ENCODE results near the gene ANKRD44. TPM values are rescaled to one million over a fixed set of nuclear protein-coding genes. Genes with fewer than 3 reads are reported as not detected.

Gene ANKRD44
- total RNA-seq, 4 donors from 2014 or later = 9.1 to 20.8 (median 14.9) TPM

GRCh38 chr2:196957442-196957841 lies 353.1 kb downstream of the ANKRD44 start:
- TF ChIP-seq POLR2A (IDR thresholded peaks at IDR 0.05) = no peak
- TF ChIP-seq, protein P1, sequence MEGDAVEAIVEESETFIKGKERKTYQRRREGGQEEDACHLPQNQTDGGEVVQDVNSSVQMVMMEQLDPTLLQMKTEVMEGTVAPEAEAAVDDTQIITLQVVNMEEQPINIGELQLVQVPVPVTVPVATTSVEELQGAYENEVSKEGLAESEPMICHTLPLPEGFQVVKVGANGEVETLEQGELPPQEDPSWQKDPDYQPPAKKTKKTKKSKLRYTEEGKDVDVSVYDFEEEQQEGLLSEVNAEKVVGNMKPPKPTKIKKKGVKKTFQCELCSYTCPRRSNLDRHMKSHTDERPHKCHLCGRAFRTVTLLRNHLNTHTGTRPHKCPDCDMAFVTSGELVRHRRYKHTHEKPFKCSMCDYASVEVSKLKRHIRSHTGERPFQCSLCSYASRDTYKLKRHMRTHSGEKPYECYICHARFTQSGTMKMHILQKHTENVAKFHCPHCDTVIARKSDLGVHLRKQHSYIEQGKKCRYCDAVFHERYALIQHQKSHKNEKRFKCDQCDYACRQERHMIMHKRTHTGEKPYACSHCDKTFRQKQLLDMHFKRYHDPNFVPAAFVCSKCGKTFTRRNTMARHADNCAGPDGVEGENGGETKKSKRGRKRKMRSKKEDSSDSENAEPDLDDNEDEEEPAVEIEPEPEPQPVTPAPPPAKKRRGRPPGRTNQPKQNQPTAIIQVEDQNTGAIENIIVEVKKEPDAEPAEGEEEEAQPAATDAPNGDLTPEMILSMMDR (IDR thresholded peaks at IDR 0.05) = no peak
- WGBS, 2 donors = 88 to 94% methylated on average over 5 of the region's 5 CpGs
- H3K4me3 ChIP-seq (ENCODE audit: low read depth, poor library complexity, severe bottlenecking) = no peak overlapping the region
- no peak for DNase-seq (ENCODE audit: low spot score in 2 of 2)
- intact Hi-C loops (cut with DNase I; ENCODE audit: low total_unique reads) = no loop called here

DNA sequence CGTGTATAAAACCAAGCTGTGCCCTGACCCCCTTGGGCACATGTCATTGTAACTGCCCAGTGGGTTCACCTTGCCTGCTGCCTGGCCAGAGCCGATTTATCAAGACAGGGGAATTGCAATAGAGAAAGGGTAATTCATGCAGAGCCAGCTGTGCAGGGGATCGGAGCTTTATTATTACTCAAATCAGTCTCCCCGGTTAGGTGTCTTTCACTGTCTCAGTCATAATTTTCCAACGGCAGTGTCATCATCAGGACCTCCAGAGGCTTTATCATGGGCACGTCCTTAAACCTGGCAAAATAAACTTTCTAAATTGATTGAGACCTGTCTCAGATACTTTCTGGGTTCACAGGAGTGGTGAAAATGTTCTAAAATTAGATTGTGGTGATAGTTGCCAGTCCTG lies 354.5 kb downstream of the ANKRD44 start:
- DNase-seq (ENCODE audit: low spot score in 2 of 2) = no peak
- TF ChIP-seq, protein P1 (IDR thresholded peaks at IDR 0.05) = no peak
- no peak for TF ChIP-seq POLR2A (IDR thresholded peaks at IDR 0.05)
- intact Hi-C loops (cut with DNase I; ENCODE audit: low total_unique reads) = no loop called here
- WGBS, 2 donors = 77 to 83% methylated on average over 6 of the region's 6 CpGs
- no peak overlapping the region for H3K4me3 ChIP-seq (ENCODE audit: low read depth, poor library complexity, severe bottlenecking)

GRCh38 chr2:196955036-196955435 lies 355.5 kb downstream of the ANKRD44 start:
- TF ChIP-seq POLR2A (IDR thresholded peaks at IDR 0.05) = no peak
- TF ChIP-seq, protein P1 (IDR thresholded peaks at IDR 0.05) = no peak
- 34 to 45% methylated on average over 3 of the region's 3 CpGs for WGBS, 2 donors
- intact Hi-C loops (cut with DNase I; ENCODE audit: low total_unique reads) = no loop called here
- DNase-seq (ENCODE audit: low spot score in 2 of 2) = no peak
- no peak overlapping the region for H3K4me3 ChIP-seq (ENCODE audit: low read depth, poor library complexity, severe bottlenecking)

DNA sequence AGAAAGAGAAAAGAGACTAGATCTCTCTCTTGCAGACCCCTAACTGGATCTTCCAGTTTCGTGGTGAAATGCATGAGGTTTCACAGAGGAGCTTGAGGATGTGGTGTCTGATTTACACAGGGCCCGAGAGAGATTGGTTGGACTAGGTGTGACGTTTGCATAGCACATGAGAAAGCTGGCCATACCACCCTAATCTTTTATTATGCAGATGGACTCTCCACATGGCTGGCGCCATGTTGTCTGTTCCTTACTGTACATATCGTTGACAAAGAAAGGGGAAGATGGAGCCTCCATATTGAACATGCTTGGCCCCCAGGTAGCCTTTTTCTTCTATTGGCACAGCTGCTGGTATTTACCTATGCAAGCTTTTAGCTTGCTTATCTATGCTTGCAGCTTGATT lies 356.6 kb downstream of the ANKRD44 start:
- DNase-seq (ENCODE audit: low spot score in 2 of 2) = no peak
- TF ChIP-seq, protein P1 (IDR thresholded peaks at IDR 0.05) = no peak
- TF ChIP-seq POLR2A (IDR thresholded peaks at IDR 0.05) = no peak
- WGBS, 2 donors = 89 to 91% methylated on average over 5 of the region's 5 CpGs
- H3K4me3 ChIP-seq (ENCODE audit: low read depth, poor library complexity, severe bottlenecking) = no peak overlapping the region
- intact Hi-C loops (cut with DNase I; ENCODE audit: low total_unique reads) = no loop called here

DNA sequence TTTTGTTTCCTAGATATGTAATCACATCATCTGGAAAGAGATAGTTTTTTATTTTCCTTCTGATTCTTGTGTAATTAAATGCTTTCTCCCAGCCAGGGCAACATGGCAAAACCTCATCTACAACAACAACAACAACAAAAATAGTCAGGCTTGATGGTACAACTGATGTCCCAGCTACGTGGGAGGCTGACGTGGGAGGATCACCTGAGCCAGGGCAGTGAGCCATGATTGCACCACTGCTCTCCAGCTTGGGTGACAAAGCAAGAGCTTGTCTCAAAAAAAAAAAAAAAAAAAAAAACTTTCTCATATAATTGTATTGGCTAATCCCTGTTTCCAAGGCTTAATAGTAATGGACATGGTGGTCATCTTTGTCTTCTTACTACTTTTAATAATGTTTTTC lies 357.6 kb downstream of the ANKRD44 start:
- WGBS, 2 donors = 53 to 69% methylated on average over 2 of the region's 2 CpGs
- no peak for DNase-seq (ENCODE audit: low spot score in 2 of 2)
- H3K4me3 ChIP-seq (ENCODE audit: low read depth, poor library complexity, severe bottlenecking) = no peak overlapping the region
- TF ChIP-seq, protein P1 (IDR thresholded peaks at IDR 0.05) = no peak
- TF ChIP-seq POLR2A (IDR thresholded peaks at IDR 0.05) = no peak
- intact Hi-C loops (cut with DNase I; ENCODE audit: low total_unique reads) = no loop called here

- intact Hi-C loops (cut with DNase I; ENCODE audit: low total_unique reads) = no loop called here
- H3K4me3 ChIP-seq (ENCODE audit: low read depth, poor library complexity, severe bottlenecking) = no peak overlapping the region
- TF ChIP-seq, protein P1 (IDR thresholded peaks at IDR 0.05) = no peak
- no peak for TF ChIP-seq POLR2A (IDR thresholded peaks at IDR 0.05)
- no peak for DNase-seq (ENCODE audit: low spot score in 2 of 2)
- 49 to 64% methylated on average over 2 of the region's 2 CpGs for WGBS, 2 donors
Observed at GRCh38 chr2:196951973-196952372, 358.6 kb downstream of the ANKRD44 start.
